GM23338 (cell line): Measurements from ENCODE around the gene CASQ2. TPM values are rescaled to one million over a fixed set of nuclear protein-coding genes. Genes with fewer than 3 reads are reported as not detected.

ENCODE experiments used
- ATAC-seq: fragments of 200-7000 bp; cut with Tn5 transposase; 3 replicates; pipeline ENCODE4 v1.9.1; 2020
- DNase-seq: peaks from one replicate; pipeline ENCODE4 v3.0.0-alpha.2; 2015; ENCODE audit warnings: low spot score
- H2AFZ ChIP-seq: fragments of 200-600 bp; sonication (generic); 2 replicates; pipeline ENCODE4 v1.8.0; 2016; ENCODE audit warnings: antibody characterized with exemption, mild to moderate bottlenecking, moderate library complexity
- H3F3A ChIP-seq: fragments of 200-600 bp; sonication (generic); replicated peaks from 2 replicates; pipeline ENCODE4 v1.8.0; 2017; ENCODE audit warnings: antibody characterized with exemption, mixed run types, low read depth
- H3K27ac ChIP-seq: fragments of 200-600 bp; sonication (generic); 2 replicates; pipeline ENCODE4 v1.6.1; 2016; ENCODE audit warnings: low read depth
- H3K27me3 ChIP-seq: fragments of 200-600 bp; sonication (generic); 2 replicates; pipeline ENCODE4 v1.8.0; 2016; ENCODE audit warnings: mild to moderate bottlenecking, mixed run types, moderate library complexity; ENCODE audit not compliant: insufficient read depth
- H3K36me3 ChIP-seq: fragments of 200-600 bp; sonication (generic); 2 replicates; pipeline ENCODE4 v1.8.0; 2016; ENCODE audit warnings: mild to moderate bottlenecking; ENCODE audit not compliant: insufficient read depth
- H3K4me1 ChIP-seq: fragments of 200-600 bp; sonication (generic); 2 replicates; pipeline ENCODE4 v1.8.0; 2016; ENCODE audit warnings: mild to moderate bottlenecking, moderate library complexity; ENCODE audit not compliant: insufficient read depth
- H3K4me2 ChIP-seq: fragments of 200-600 bp; sonication (generic); 2 replicates; pipeline ENCODE4 v1.7.1; 2017; ENCODE audit warnings: mixed run types
- H3K4me3 ChIP-seq: fragments of 200-600 bp; sonication (generic); 2 replicates; pipeline ENCODE4 v1.6.1; 2016; ENCODE audit warnings: mixed run types
- H3K79me2 ChIP-seq: fragments of 200-600 bp; sonication (generic); replicated peaks from 2 replicates; pipeline ENCODE4 v1.8.0; 2017; ENCODE audit warnings: mild to moderate bottlenecking; ENCODE audit not compliant: insufficient read depth
- H3K9me2 ChIP-seq: fragments of 200-600 bp; sonication (generic); 2 replicates; pipeline ENCODE4 v1.8.0; 2017; ENCODE audit not compliant: insufficient read depth
- H4K20me1 ChIP-seq: fragments of 200-600 bp; sonication (generic); replicated peaks from 2 replicates; pipeline ENCODE4 v1.8.0; 2017; ENCODE audit warnings: mild to moderate bottlenecking; ENCODE audit not compliant: insufficient read depth
- H3K27ac Mint-ChIP-seq: 2 replicates; pipeline ENCODE4 v1.8.0; 2020; ENCODE audit warnings: inconsistent platforms, mild to moderate bottlenecking, moderate library complexity, mixed read lengths
- H3K27me3 Mint-ChIP-seq: 3 replicates; pipeline ENCODE4 v1.8.0; 2022; ENCODE audit warnings: low read depth, mild to moderate bottlenecking, moderate library complexity, mixed read lengths, inconsistent platforms; ENCODE audit not compliant: insufficient read depth, poor library complexity
- H3K36me3 Mint-ChIP-seq: 3 replicates; pipeline ENCODE4 v1.8.0; 2021; ENCODE audit warnings: low read depth, mild to moderate bottlenecking, inconsistent platforms, moderate library complexity, mixed read lengths
- H3K4me1 Mint-ChIP-seq: 3 replicates; pipeline ENCODE4 v1.8.0; 2020; ENCODE audit warnings: mild to moderate bottlenecking, inconsistent platforms, mixed read lengths
- H3K4me3 Mint-ChIP-seq: 3 replicates; pipeline ENCODE4 v1.8.0; 2021; ENCODE audit warnings: moderate library complexity, mild to moderate bottlenecking, inconsistent platforms, mixed read lengths
- H3K9me3 Mint-ChIP-seq: 3 replicates; pipeline ENCODE4 v1.8.0; 2020; ENCODE audit warnings: moderate library complexity, mild to moderate bottlenecking, inconsistent platforms, mixed read lengths
- CREB1 ChIP-seq: fragments of 250-450 bp; sonication (Bioruptor Pico); IDR thresholded peaks from 2 replicates; pipeline ENCODE4 v1.5.0; 2020; ENCODE audit warnings: low read depth, mild to moderate bottlenecking, moderate library complexity
- CTCF ChIP-seq, 2 experiments: fragments of 200-600 bp in 1 of 2; sonication (generic) in 1 of 2; conservative IDR thresholded peaks; 2 replicates each; pipeline versions ENCODE4 v1.5.1 to v1.6.1; 2016 to 2017; ENCODE audit warnings: antibody characterized with exemption in 2 of 2, low read depth in 2 of 2, mild to moderate bottlenecking in 2 of 2, moderate library complexity in 1 of 2
- ETS1 ChIP-seq: IDR thresholded peaks from 2 replicates; pipeline ENCODE4 v1.6.1; 2016; ENCODE audit warnings: antibody characterized with exemption
- EZH2 ChIP-seq: fragments of 200-600 bp; sonication (generic); IDR thresholded peaks from one replicate; pipeline ENCODE4 v1.8.0; 2017; ENCODE audit warnings: antibody characterized with exemption, mild to moderate bottlenecking, low read depth; ENCODE audit not compliant: unreplicated experiment
- EZH2phosphoT487 ChIP-seq: fragments of 200-600 bp; sonication (generic); IDR thresholded peaks from one replicate; pipeline ENCODE4 v1.8.1; 2018; ENCODE audit warnings: antibody characterized with exemption; ENCODE audit not compliant: unreplicated experiment
- JUNB ChIP-seq: IDR thresholded peaks from one replicate; pipeline ENCODE4 v1.6.1; 2016; ENCODE audit warnings: antibody characterized with exemption; ENCODE audit not compliant: unreplicated experiment
- NANOG ChIP-seq: IDR thresholded peaks from 2 replicates; pipeline ENCODE4 v1.6.1; 2016; ENCODE audit warnings: antibody characterized with exemption, borderline replicate concordance
- POLR2AphosphoS5 ChIP-seq: IDR thresholded peaks from 2 replicates; pipeline ENCODE4 v1.6.1; 2016; ENCODE audit warnings: antibody characterized with exemption, low read depth
- REST ChIP-seq: IDR thresholded peaks from one replicate; pipeline ENCODE4 v1.6.1; 2018; ENCODE audit warnings: antibody characterized with exemption; ENCODE audit not compliant: unreplicated experiment
- STAT1 ChIP-seq: IDR thresholded peaks from one replicate; pipeline ENCODE4 v1.6.1; 2016; ENCODE audit warnings: antibody characterized with exemption; ENCODE audit not compliant: unreplicated experiment
- ZNF114 ChIP-seq: fragments of 250-450 bp; sonication (Bioruptor Pico); IDR thresholded peaks from 2 replicates; pipeline ENCODE4 v1.5.0; 2020; ENCODE audit warnings: mild to moderate bottlenecking, moderate library complexity
- ZNF331 ChIP-seq: fragments of 250-450 bp; sonication (Bioruptor Pico); IDR thresholded peaks from 2 replicates; pipeline ENCODE4 v1.5.0; 2020; ENCODE audit warnings: low read depth, mild to moderate bottlenecking, moderate library complexity
- ZNF462 ChIP-seq: fragments of 250-450 bp; sonication (Bioruptor Pico); IDR thresholded peaks from 2 replicates; pipeline ENCODE4 v1.5.0; 2020; ENCODE audit warnings: mild to moderate bottlenecking, moderate library complexity
- polyA plus RNA-seq: library from polyadenylated mRNA; unstranded; fragments of >200 nt; fragmentation: Nextera tagmentation; extraction: Ambion mirVana; gene quantifications from 2 replicates; pipeline ENCODE4 v1.2.1, GENCODE V29; 2016
- total RNA-seq: library from RNA; depleted of rRNA; stranded (reverse); fragments of >200 nt; shearing (Covaris generic); gene quantifications from 2 replicates; pipeline ENCODE4 v1.2.3, GENCODE V29; 2014

The CASQ2 gene
- total and polyA plus RNA-seq, 2 experiments from 2014 or later = not detected

DNA sequence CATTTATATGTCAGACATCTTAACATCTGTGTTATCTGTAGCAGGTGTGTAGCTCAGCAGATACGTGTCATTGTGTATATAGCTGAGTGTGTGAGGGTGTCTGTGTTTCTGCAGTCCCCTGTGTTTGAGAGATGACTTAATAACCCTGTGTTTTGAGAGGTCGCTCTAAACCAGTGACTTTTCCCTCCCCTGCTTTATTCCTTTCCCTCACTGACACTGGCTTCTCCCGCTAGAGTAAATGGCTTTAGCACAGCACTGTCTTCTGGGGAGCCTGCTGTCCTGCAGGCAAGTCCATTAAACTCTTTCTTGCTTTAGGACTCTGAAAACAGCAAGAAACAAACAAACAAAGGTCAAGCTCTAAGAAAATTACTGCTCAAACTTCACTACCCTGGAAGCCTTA is 73.7 kb downstream of the CASQ2 start:
- no peak overlapping the region for H3K27ac Mint-ChIP-seq
- no peak overlapping the region for H3K4me2 ChIP-seq
- no peaks in the 10 kb centered on the region for H3K79me2 ChIP-seq
- no peaks in the 10 kb centered on the region for H3K9me3 Mint-ChIP-seq
- H3K27me3 ChIP-seq = no peaks in the 10 kb centered on the region
- H3K4me3 ChIP-seq = no peak overlapping the region
- H3K4me1 ChIP-seq = no peaks in the 10 kb centered on the region
- peak; percentile 42; the same call in 2 of the 3 replicates for ATAC-seq
- TF ChIP-seq CTCF (conservative IDR thresholded peaks at IDR 0.05; ENCODE audit: low read depth in 2 of 2) = no peak
- no peak for TF ChIP-seq ETS1
- no peak for TF ChIP-seq NANOG
- TF ChIP-seq EZH2phosphoT487 = no peak
- no peak for TF ChIP-seq ZNF331 (CRISPR knock-in tag)
- no peak for TF ChIP-seq EZH2
- no peak for TF ChIP-seq POLR2AphosphoS5
- no peak for TF ChIP-seq ZNF114 (CRISPR knock-in tag)
- TF ChIP-seq ZNF462 = no peak
- TF ChIP-seq JUNB = no peak
- TF ChIP-seq CREB1 (CRISPR knock-in tag) = no peak
- TF ChIP-seq REST = no peak
- no peak for TF ChIP-seq STAT1
- H3K4me1 Mint-ChIP-seq = peaks cover 9% of the 10 kb centered on the region
- peaks cover 3% of the 10 kb centered on the region for H3K27me3 Mint-ChIP-seq
- H4K20me1 ChIP-seq = no peaks in the 10 kb centered on the region
- no peaks in the 10 kb centered on the region for H3K9me2 ChIP-seq
- H3K27ac ChIP-seq = no peak overlapping the region
- no peak overlapping the region for H2AFZ ChIP-seq
- H3F3A ChIP-seq = no peaks in the 10 kb centered on the region
- DNase-seq = no peak
- peaks cover 7% of the 10 kb centered on the region for H3K36me3 Mint-ChIP-seq
- no peaks in the 10 kb centered on the region; the same call in 1 of the 2 replicates for H3K36me3 ChIP-seq
- H3K4me3 Mint-ChIP-seq = no peak overlapping the region
